ENCODE data around the gene ACTC1.

GRCh38 chr15:34753236-34753894, 42.0 kb downstream of the ACTC1 start:
- TF ChIP-seq TAF1 (IDR thresholded peaks at IDR 0.05; ENCODE audit: borderline replicate concordance, low read depth, low read length) = no peak
- no peak for TF ChIP-seq POLR2A (IDR thresholded peaks at IDR 0.05; ENCODE audit: low read depth, low read length)
- TF ChIP-seq POLR2AphosphoS5 (IDR thresholded peaks at IDR 0.05; ENCODE audit: low read depth, low read length) = no peak
